NT2/D1 (cell line): ENCODE data around the gene TBC1D10A.

Experiments
- DNase-seq: peaks from one replicate; pipeline ENCODE4 v3.0.0-alpha.2; 2011; ENCODE audit warnings: low read depth, low spot score
- H3K27me3 ChIP-seq: 2 replicates; pipeline ENCODE4 v1.6.0; 2011; ENCODE audit warnings: mild to moderate bottlenecking; ENCODE audit not compliant: insufficient read length, insufficient read depth
- H3K36me3 ChIP-seq: 2 replicates; pipeline ENCODE4 v1.6.1; 2011; ENCODE audit warnings: mild to moderate bottlenecking, low read length, mixed read lengths; ENCODE audit not compliant: insufficient read depth, insufficient read length
- H3K4me1 ChIP-seq: 2 replicates; pipeline ENCODE4 v1.5.1; 2011; ENCODE audit not compliant: insufficient read depth, insufficient read length
- H3K4me3 ChIP-seq: 2 replicates; pipeline ENCODE4 v1.5.1; 2011; ENCODE audit warnings: low read depth; ENCODE audit not compliant: insufficient read length
- H3K9ac ChIP-seq: 2 replicates; pipeline ENCODE4 v1.6.0; 2011; ENCODE audit warnings: low read depth; ENCODE audit not compliant: insufficient read length
- H3K9me3 ChIP-seq: 2 replicates; pipeline ENCODE4 v1.5.1; 2011; ENCODE audit warnings: mild to moderate bottlenecking, low read length; ENCODE audit not compliant: insufficient read depth
- SUZ12 ChIP-seq: IDR thresholded peaks from 2 replicates; pipeline ENCODE4 v1.6.1; 2011; ENCODE audit not compliant: insufficient read length, insufficient read depth; ENCODE audit errors: extremely low read depth
- YY1 ChIP-seq: IDR thresholded peaks from 2 replicates; pipeline ENCODE4 v1.6.1; 2011; ENCODE audit not compliant: insufficient read length, insufficient read depth
- ZNF274 ChIP-seq: IDR thresholded peaks from 2 replicates; pipeline ENCODE4 v1.6.1; 2011; ENCODE audit warnings: mild to moderate bottlenecking, low read depth, low read length

The TBC1D10A gene

DNA sequence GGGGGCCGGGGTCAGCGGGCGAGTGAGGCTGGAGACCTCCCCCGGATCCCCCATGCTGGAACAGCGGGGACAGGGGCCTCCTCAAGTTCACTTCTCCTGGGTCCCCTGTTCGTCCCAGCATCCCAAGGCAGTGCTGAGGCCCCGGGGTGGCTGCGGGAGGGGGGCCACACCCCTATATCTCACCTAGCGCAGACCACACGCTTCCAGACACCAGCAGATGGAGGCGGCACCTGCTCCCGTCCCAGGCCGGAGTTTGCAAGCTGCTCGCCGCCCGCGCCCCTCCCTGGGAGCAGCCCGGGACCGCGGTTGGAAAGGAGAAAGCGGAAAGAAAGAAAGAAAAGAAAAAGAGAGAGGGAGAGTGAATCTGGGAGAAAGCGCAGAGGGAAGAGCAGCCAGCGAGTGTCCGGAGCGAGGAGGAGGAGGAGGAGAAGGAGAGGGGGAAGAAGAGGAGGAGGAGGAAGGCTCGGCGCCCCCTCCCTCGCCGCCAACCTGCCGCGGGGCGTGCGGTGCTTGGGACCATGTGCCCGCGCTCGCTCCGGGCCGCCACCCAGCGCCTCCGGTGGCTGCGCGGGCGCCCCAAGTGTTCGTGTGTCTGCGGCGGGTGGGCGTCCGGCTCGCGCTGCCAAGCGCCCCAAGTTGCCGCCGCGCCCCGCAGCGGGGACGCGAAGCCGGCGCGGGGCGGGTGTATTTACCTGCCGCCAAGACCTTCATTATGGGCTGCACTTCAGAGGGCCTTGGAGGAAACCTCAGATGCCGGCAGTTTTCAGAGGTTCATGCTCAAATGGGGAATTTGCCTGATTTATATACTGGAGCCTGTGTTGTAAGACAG is 80.5 kb downstream of the TBC1D10A start, which contains the start of gene LIF:
TSS of gene LIF (minus strand) at position 775 of the 829 bp plus-strand sequence. CDS start at position 711, 64 bp downstream.
- peaks cover 33% of the 10 kb centered on the region for H3K36me3 ChIP-seq
- peak within 1 kb of the TSS; percentile 77 for H3K9ac ChIP-seq

DNA sequence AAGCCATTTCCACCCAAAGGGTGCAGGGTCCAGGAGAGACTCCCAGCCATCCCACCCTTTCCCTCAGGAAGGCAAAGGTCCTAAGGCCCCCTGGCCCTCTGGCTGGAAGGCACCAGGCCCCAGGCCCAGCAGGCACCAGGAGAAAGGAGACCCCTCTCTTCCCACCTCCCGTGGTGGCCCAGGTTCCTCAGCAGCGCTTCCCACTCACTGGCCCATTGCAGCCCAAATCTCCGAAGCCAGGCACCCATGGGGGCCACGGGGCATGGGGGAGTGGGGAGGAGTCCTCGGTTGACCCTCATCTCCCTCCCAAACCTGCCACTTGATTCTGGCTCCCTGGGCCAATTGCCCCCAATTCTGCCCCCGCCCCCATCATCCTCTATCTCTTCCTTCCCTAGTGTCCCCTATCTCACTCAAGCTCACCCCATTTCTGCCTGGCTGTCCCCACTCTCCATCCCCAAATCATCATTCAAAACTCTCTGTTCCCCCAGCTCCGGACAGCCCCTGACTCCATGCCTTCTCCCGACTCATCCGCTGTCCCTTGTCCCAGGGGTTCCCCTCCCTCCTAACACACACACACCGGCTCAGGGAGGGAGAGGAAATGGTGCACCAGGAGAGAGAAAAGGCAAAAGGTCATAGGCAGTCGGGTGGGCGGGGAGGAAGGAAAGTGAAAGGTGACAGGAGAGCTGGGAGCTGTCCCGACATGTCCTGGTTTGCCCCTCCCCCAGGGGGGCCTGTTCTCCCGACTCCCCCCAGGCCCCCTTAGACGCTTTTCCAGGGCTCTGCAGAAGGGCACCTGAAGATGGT is 81.4 kb downstream of the TBC1D10A start:
- TF ChIP-seq YY1 = no peak
- TF ChIP-seq ZNF274 = no peak
- no peak for TF ChIP-seq SUZ12
- Histone ChIP-seq H3K27me3 (peaks cover 14% of the 10 kb centered on the region), H3K4me1 (peaks cover 21% of the 10 kb centered on the region), H3K4me3 (peak overlapping the region; percentile 46), H3K9me3 (no peaks in the 10 kb centered on the region), H3K36me3 (peaks cover 40% of the 10 kb centered on the region), H3K9ac (peak overlapping the region; percentile 77)
- no peak for DNase-seq

More for the DNA sequence above, 80.5 kb downstream of the TBC1D10A start, which contains the start of gene LIF:
- Histone ChIP-seq H3K9me3 (no peaks in the 10 kb centered on the region), H3K27me3 (peaks cover 14% of the 10 kb centered on the region), H3K4me3 (peak within 1 kb of the TSS; percentile 46), H3K4me1 (peaks cover 24% of the 10 kb centered on the region)
- no peak for DNase-seq
- TF ChIP-seq ZNF274 (no peak), SUZ12 (no peak)

DNA sequence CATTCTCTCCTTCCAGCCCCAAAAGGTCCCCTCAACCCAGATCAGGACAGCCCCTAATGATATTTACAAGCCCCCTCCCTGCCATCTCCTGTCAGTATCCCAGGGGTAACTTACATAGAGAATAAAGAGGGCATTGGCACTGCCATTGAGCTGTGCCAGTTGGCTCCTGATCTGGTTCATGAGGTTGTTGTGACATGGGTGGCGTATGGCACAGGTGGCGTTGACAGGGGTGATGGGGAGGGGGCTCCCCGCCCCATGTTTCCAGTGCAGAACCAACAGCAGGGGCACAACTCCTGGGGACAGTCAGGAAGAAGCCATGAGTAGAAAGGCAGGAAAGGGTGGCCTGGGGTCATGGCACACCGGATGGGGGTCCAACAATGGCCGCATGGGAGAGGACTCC is 82.1 kb downstream of the TBC1D10A start:
- Histone ChIP-seq H3K36me3 (peaks cover 40% of the 10 kb centered on the region), H3K4me3 (no peak overlapping the region), H3K9ac (no peak overlapping the region), H3K27me3 (peaks cover 14% of the 10 kb centered on the region), H3K9me3 (no peaks in the 10 kb centered on the region), H3K4me1 (peaks cover 16% of the 10 kb centered on the region)
- TF ChIP-seq ZNF274 = no peak
- TF ChIP-seq YY1 = no peak
- TF ChIP-seq SUZ12 = no peak
- no peak for DNase-seq

DNA sequence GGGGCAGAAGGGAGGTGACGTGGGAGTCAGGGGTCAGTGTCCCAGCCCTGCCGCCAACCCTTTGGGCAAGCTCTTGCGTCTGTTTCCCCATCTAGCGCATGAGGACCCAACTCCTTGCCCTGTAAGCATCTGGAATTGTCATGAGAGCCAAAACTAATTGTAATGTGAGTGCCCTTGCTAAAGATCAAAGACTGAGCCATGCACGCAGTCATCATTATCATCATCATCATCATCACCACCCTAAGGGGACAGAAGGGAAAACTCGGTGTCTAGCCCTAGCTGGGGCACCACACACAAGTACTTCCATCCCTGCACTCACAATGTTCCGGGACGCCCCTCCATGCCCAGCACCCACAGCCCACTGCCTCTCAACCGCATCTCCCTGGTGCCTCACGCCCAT is 82.7 kb downstream of the TBC1D10A start:
- Histone ChIP-seq H3K36me3 (peaks cover 40% of the 10 kb centered on the region), H3K9me3 (no peaks in the 10 kb centered on the region), H3K4me1 (peaks cover 11% of the 10 kb centered on the region), H3K4me3 (no peak overlapping the region), H3K9ac (no peak overlapping the region), H3K27me3 (peaks cover 14% of the 10 kb centered on the region)
- TF ChIP-seq YY1 (no peak), SUZ12 (no peak), ZNF274 (no peak)
- no peak for DNase-seq

DNA sequence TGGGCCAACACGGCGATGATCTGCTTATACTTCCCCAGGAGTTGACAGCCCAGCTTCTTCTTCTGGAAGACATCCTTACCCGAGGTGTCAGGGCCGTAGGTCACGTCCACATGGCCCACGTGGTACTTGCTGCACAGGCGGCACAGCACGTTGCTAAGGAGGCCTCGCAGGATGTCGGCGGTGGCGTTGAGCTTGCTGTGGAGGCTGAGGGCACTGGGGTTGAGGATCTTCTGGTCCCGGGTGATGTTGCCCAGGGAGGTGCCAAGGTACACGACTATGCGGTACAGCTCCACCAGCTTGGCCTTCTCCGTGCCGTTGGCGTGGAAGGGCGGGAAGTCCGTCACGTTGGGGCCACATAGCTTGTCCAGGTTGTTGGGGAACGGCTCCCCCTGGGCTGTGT is 83.1 kb downstream of the TBC1D10A start:
- Histone ChIP-seq H3K4me1 (peaks cover 11% of the 10 kb centered on the region), H3K9me3 (no peaks in the 10 kb centered on the region), H3K4me3 (no peak overlapping the region), H3K27me3 (peaks cover 14% of the 10 kb centered on the region), H3K36me3 (peaks cover 40% of the 10 kb centered on the region), H3K9ac (no peak overlapping the region)
- TF ChIP-seq YY1 = no peak
- no peak for TF ChIP-seq SUZ12
- TF ChIP-seq ZNF274 = no peak
- no peak for DNase-seq
